Activated naive CD4-positive, alpha-beta T cell treated with anti-CD3 and anti-CD28 coated beads, Interleukin-2, amount 50 U/mL, for 24 hours (primary cell): ENCODE results near the gene SCN1A.

Experiments used
- H3K27ac Mint-ChIP-seq: one replicate; pipeline ENCODE4 v1.8.0; 2021; ENCODE audit warnings: mild to moderate bottlenecking, mixed read lengths
- H3K27me3 Mint-ChIP-seq: one replicate; pipeline ENCODE4 v1.8.0; 2021; ENCODE audit warnings: mixed read lengths
- H3K36me3 Mint-ChIP-seq: one replicate; pipeline ENCODE4 v1.8.0; 2021; ENCODE audit warnings: mixed read lengths
- H3K4me1 Mint-ChIP-seq: one replicate; pipeline ENCODE4 v1.8.0; 2021; ENCODE audit warnings: mixed read lengths
- H3K4me3 Mint-ChIP-seq: one replicate; pipeline ENCODE4 v1.8.0; 2021; ENCODE audit warnings: mild to moderate bottlenecking, mixed read lengths
- H3K9me3 Mint-ChIP-seq: one replicate; pipeline ENCODE4 v1.8.0; 2021; ENCODE audit warnings: mixed read lengths

SCN1A gene

GRCh38 chr2:165941827-165942226, 186.0 kb downstream of the SCN1A start:
- no peak overlapping the region for H3K27ac Mint-ChIP-seq
- H3K27me3 Mint-ChIP-seq, result no peaks in the 10 kb centered on the region
- peaks cover 17% of the 10 kb centered on the region for H3K4me1 Mint-ChIP-seq
- H3K9me3 Mint-ChIP-seq, result no peaks in the 10 kb centered on the region
- H3K4me3 Mint-ChIP-seq, result no peak overlapping the region
- H3K36me3 Mint-ChIP-seq, result peaks cover 21% of the 10 kb centered on the region

GRCh38 chr2:165938237-165938636, 189.6 kb downstream of the SCN1A start:
- H3K36me3 Mint-ChIP-seq, result peaks cover 22% of the 10 kb centered on the region
- H3K27ac Mint-ChIP-seq, result no peak overlapping the region
- H3K27me3 Mint-ChIP-seq, result no peaks in the 10 kb centered on the region
- peaks cover 17% of the 10 kb centered on the region for H3K4me1 Mint-ChIP-seq
- H3K9me3 Mint-ChIP-seq, result no peaks in the 10 kb centered on the region
- no peak overlapping the region for H3K4me3 Mint-ChIP-seq
